ENCODE results near the gene TMEM270. TPM values are rescaled to one million over a fixed set of nuclear protein-coding genes. Genes with fewer than 3 reads are reported as not detected.
"Not testable (repeated sequence)": the region's sequence is repeated elsewhere in the genome, so short reads cannot be mapped to it uniquely, and the experiment has no call there.

Gene TMEM270
- total and polyA plus RNA-seq, 4 donors = not detected

- DNase-seq (no peak), ATAC-seq (ENCODE audit: low FRiP score) (no peak)
- intact Hi-C loops (cut with DNase I) = no loop called here
- H3K36me3 ChIP-seq (ENCODE audit: control insufficient read depth in 1 of 2, insufficient read depth in 2 of 2, low read length in 1 of 2) = no peaks in the 10 kb centered on the region
- H3K4me3 ChIP-seq (ENCODE audit: low read length in 2 of 2) = no peak overlapping the region
- H3K27ac ChIP-seq (ENCODE audit: low read depth in 1 of 2, low read length in 2 of 2) = no peak overlapping the region
- 95 to 96% methylated on average over 8 of the region's 8 CpGs for WGBS, 2 donors
- H3K4me1 ChIP-seq (ENCODE audit: control insufficient read depth in 1 of 2, insufficient read depth in 2 of 2, low read length in 2 of 2) = peaks cover 2 to 3% of the 10 kb centered on the region in 2 donors
- H3K27me3 ChIP-seq (ENCODE audit: control insufficient read depth in 1 of 2, insufficient read depth in 2 of 2, low read length in 1 of 2) = no peaks in the 10 kb centered on the region
- no peaks in the 10 kb centered on the region for H3K9me3 ChIP-seq (ENCODE audit: control insufficient read depth, low read length)
These were observed 15.4 kb downstream of the TMEM270 start for GRCh38 chr7:73876361-73876760.

- WGBS, 2 donors = 34 to 41% methylated on average over 12 of the region's 12 CpGs
- Histone ChIP-seq H3K27ac (ENCODE audit: low read depth in 1 of 2, low read length in 2 of 2) (peak overlapping the region in 1 of 2 donors; percentile 13), H3K27me3 (ENCODE audit: control insufficient read depth in 1 of 2, insufficient read depth in 2 of 2, low read length in 1 of 2) (no peaks in the 10 kb centered on the region), H3K4me3 (ENCODE audit: low read length in 2 of 2) (no peak overlapping the region), H3K9me3 (ENCODE audit: control insufficient read depth, low read length) (no peaks in the 10 kb centered on the region), H3K36me3 (ENCODE audit: control insufficient read depth in 1 of 2, insufficient read depth in 2 of 2, low read length in 1 of 2) (no peaks in the 10 kb centered on the region), H3K4me1 (ENCODE audit: control insufficient read depth in 1 of 2, insufficient read depth in 2 of 2, low read length in 2 of 2) (peaks cover 5 to 6% of the 10 kb centered on the region in 2 donors)
- no peak for ATAC-seq (ENCODE audit: low FRiP score)
- intact Hi-C loops (cut with DNase I) = no loop called here
- DNase-seq = no peak
These were observed 16.0 kb downstream of the TMEM270 start for GRCh38 chr7:73876973-73877372.

GRCh38 chr7:73879977-73880681 is 19.2 kb downstream of the TMEM270 start:
- Histone ChIP-seq H3K4me3 (ENCODE audit: low read length in 2 of 2) (no peak overlapping the region), H3K27me3 (ENCODE audit: control insufficient read depth in 1 of 2, insufficient read depth in 2 of 2, low read length in 1 of 2) (no peaks in the 10 kb centered on the region), H3K9me3 (ENCODE audit: control insufficient read depth, low read length) (no peaks in the 10 kb centered on the region), H3K36me3 (ENCODE audit: control insufficient read depth in 1 of 2, insufficient read depth in 2 of 2, low read length in 1 of 2) (no peaks in the 10 kb centered on the region), H3K4me1 (ENCODE audit: control insufficient read depth in 1 of 2, insufficient read depth in 2 of 2, low read length in 2 of 2) (peaks cover 5 to 6% of the 10 kb centered on the region in 2 donors), H3K27ac (ENCODE audit: low read depth in 1 of 2, low read length in 2 of 2) (peak overlapping the region; percentile 49 to 60)
- WGBS, 2 donors = 4 to 9% methylated on average over 18 of the region's 18 CpGs
- DNase-seq (no peak), ATAC-seq (ENCODE audit: low FRiP score) (peak; percentile 71)
- intact Hi-C loops (cut with DNase I) = loop anchor here in 1 of 2 donors (5.0 kb wide), 1 partner anchor 142 kb away; no protein-coding TSS in a partner anchor

- no peaks in the 10 kb centered on the region for H3K9me3 ChIP-seq (ENCODE audit: control insufficient read depth, low read length)
- peaks cover 5 to 6% of the 10 kb centered on the region in 2 donors for H3K4me1 ChIP-seq (ENCODE audit: control insufficient read depth in 1 of 2, insufficient read depth in 2 of 2, low read length in 2 of 2)
- intact Hi-C loops (cut with DNase I) = loop anchor here in 1 of 2 donors (5.0 kb wide), 1 partner anchor 141 kb away; no protein-coding TSS in a partner anchor
- no peak for DNase-seq
- no peaks in the 10 kb centered on the region for H3K36me3 ChIP-seq (ENCODE audit: control insufficient read depth in 1 of 2, insufficient read depth in 2 of 2, low read length in 1 of 2)
- no peaks in the 10 kb centered on the region for H3K27me3 ChIP-seq (ENCODE audit: control insufficient read depth in 1 of 2, insufficient read depth in 2 of 2, low read length in 1 of 2)
- ATAC-seq (ENCODE audit: low FRiP score) = peak; percentile 40
- WGBS, 2 donors = 7 to 9% methylated on average over 13 of the region's 13 CpGs
- peak overlapping the region; percentile 32 to 60 for H3K27ac ChIP-seq (ENCODE audit: low read depth in 1 of 2, low read length in 2 of 2)
- no peak overlapping the region for H3K4me3 ChIP-seq (ENCODE audit: low read length in 2 of 2)
These were observed 19.9 kb downstream of the TMEM270 start for GRCh38 chr7:73880755-73881328.

GRCh38 chr7:73881352-73882046 is 20.5 kb downstream of the TMEM270 start:
- Histone ChIP-seq H3K36me3 (ENCODE audit: control insufficient read depth in 1 of 2, insufficient read depth in 2 of 2, low read length in 1 of 2) (no peaks in the 10 kb centered on the region), H3K9me3 (ENCODE audit: control insufficient read depth, low read length) (no peaks in the 10 kb centered on the region), H3K27me3 (ENCODE audit: control insufficient read depth in 1 of 2, insufficient read depth in 2 of 2, low read length in 1 of 2) (no peaks in the 10 kb centered on the region), H3K27ac (ENCODE audit: low read depth in 1 of 2, low read length in 2 of 2) (peak overlapping the region; percentile 32 to 60), H3K4me1 (ENCODE audit: control insufficient read depth in 1 of 2, insufficient read depth in 2 of 2, low read length in 2 of 2) (peaks cover 5 to 6% of the 10 kb centered on the region in 2 donors), H3K4me3 (ENCODE audit: low read length in 2 of 2) (no peak overlapping the region)
- 20 to 25% methylated on average over 5 of the region's 5 CpGs for WGBS, 2 donors
- DNase-seq = no peak
- no peak for ATAC-seq (ENCODE audit: low FRiP score)
- intact Hi-C loops (cut with DNase I) = loop anchor here in 1 of 2 donors (5.0 kb wide), 1 partner anchor 141 kb away; no protein-coding TSS in a partner anchor

GRCh38 chr7:73882047-73882402 is 21.1 kb downstream of the TMEM270 start:
- H3K27me3 ChIP-seq (ENCODE audit: control insufficient read depth in 1 of 2, insufficient read depth in 2 of 2, low read length in 1 of 2) = no peaks in the 10 kb centered on the region
- no peaks in the 10 kb centered on the region for H3K36me3 ChIP-seq (ENCODE audit: control insufficient read depth in 1 of 2, insufficient read depth in 2 of 2, low read length in 1 of 2)
- no peak overlapping the region for H3K4me3 ChIP-seq (ENCODE audit: low read length in 2 of 2)
- no peaks in the 10 kb centered on the region for H3K9me3 ChIP-seq (ENCODE audit: control insufficient read depth, low read length)
- 52 to 58% methylated on average over 3 of the region's 3 CpGs for WGBS, 2 donors
- DNase-seq = no peak
- H3K27ac ChIP-seq (ENCODE audit: low read depth in 1 of 2, low read length in 2 of 2) = peak overlapping the region in 1 of 2 donors; percentile 60
- H3K4me1 ChIP-seq (ENCODE audit: control insufficient read depth in 1 of 2, insufficient read depth in 2 of 2, low read length in 2 of 2) = peaks cover 5 to 6% of the 10 kb centered on the region in 2 donors
- intact Hi-C loops (cut with DNase I) = loop anchor here in 1 of 2 donors (5.0 kb wide), 1 partner anchor 140 kb away; no protein-coding TSS in a partner anchor
- ATAC-seq (ENCODE audit: low FRiP score) = no peak

- H3K9me3 ChIP-seq (ENCODE audit: control insufficient read depth, low read length); H3K4me1 ChIP-seq (ENCODE audit: control insufficient read depth in 1 of 2, insufficient read depth in 2 of 2, low read length in 2 of 2); ATAC-seq (ENCODE audit: low FRiP score); DNase-seq; H3K36me3 ChIP-seq (ENCODE audit: control insufficient read depth in 1 of 2, insufficient read depth in 2 of 2, low read length in 1 of 2); H3K4me3 ChIP-seq (ENCODE audit: low read length in 2 of 2); H3K27ac ChIP-seq (ENCODE audit: low read depth in 1 of 2, low read length in 2 of 2); H3K27me3 ChIP-seq (ENCODE audit: control insufficient read depth in 1 of 2, insufficient read depth in 2 of 2, low read length in 1 of 2): not testable (repeated sequence)
- WGBS, 2 donors = 26 to 33% methylated on average over 3 of the region's 3 CpGs
- intact Hi-C loops (cut with DNase I) = loop anchor here in 1 of 2 donors (5.0 kb wide), 1 partner anchor 137 kb away; no protein-coding TSS in a partner anchor
These were observed 24.0 kb downstream of the TMEM270 start for GRCh38 chr7:73884867-73885422.

GRCh38 chr7:73885433-73885974 is 24.5 kb downstream of the TMEM270 start:
- Histone ChIP-seq H3K27ac (ENCODE audit: low read depth in 1 of 2, low read length in 2 of 2) (peak overlapping the region in 1 of 2 donors; percentile 11), H3K4me1 (ENCODE audit: control insufficient read depth in 1 of 2, insufficient read depth in 2 of 2, low read length in 2 of 2) (peaks cover 5 to 6% of the 10 kb centered on the region in 2 donors), H3K9me3 (ENCODE audit: control insufficient read depth, low read length) (no peaks in the 10 kb centered on the region), H3K4me3 (ENCODE audit: low read length in 2 of 2) (no peak overlapping the region), H3K27me3 (ENCODE audit: control insufficient read depth in 1 of 2, insufficient read depth in 2 of 2, low read length in 1 of 2) (no peaks in the 10 kb centered on the region), H3K36me3 (ENCODE audit: control insufficient read depth in 1 of 2, insufficient read depth in 2 of 2, low read length in 1 of 2) (no peaks in the 10 kb centered on the region)
- WGBS, 2 donors = 91 to 96% methylated on average over 3 of the region's 3 CpGs
- ATAC-seq (ENCODE audit: low FRiP score) = no peak
- DNase-seq = no peak
- intact Hi-C loops (cut with DNase I) = no loop called here

Measured in aorta (tissue), 5 donors.